Activated T-cell treated with anti-CD3 and anti-CD28 coated beads, Interleukin-2, amount 50 U/mL, for 24 hours (primary cell): ENCODE data around the gene RTP3.
"Not testable (repeated sequence)": the region's sequence is repeated elsewhere in the genome, so short reads cannot be mapped to it uniquely, and the experiment has no call there.

Experiments
- DNase-seq: peaks from one replicate; pipeline ENCODE4 v3.0.0-alpha.2; 2020
- H3K27ac Mint-ChIP-seq: 2 replicates; pipeline ENCODE4 v1.8.0; 2020; ENCODE audit warnings: mild to moderate bottlenecking, mixed read lengths
- H3K27me3 Mint-ChIP-seq: 2 replicates; pipeline ENCODE4 v1.8.0; 2020; ENCODE audit warnings: mixed read lengths
- H3K36me3 Mint-ChIP-seq: 2 replicates; pipeline ENCODE4 v1.8.0; 2020; ENCODE audit warnings: low read depth, mixed read lengths
- H3K4me1 Mint-ChIP-seq: 2 replicates; pipeline ENCODE4 v1.8.0; 2020; ENCODE audit warnings: low read depth, mixed read lengths
- H3K4me3 Mint-ChIP-seq: 2 replicates; pipeline ENCODE4 v1.8.0; 2020; ENCODE audit warnings: mild to moderate bottlenecking, moderate library complexity, mixed read lengths
- H3K9me3 Mint-ChIP-seq: 2 replicates; pipeline ENCODE4 v1.8.0; 2020; ENCODE audit warnings: mixed read lengths

RTP3 gene

DNA sequence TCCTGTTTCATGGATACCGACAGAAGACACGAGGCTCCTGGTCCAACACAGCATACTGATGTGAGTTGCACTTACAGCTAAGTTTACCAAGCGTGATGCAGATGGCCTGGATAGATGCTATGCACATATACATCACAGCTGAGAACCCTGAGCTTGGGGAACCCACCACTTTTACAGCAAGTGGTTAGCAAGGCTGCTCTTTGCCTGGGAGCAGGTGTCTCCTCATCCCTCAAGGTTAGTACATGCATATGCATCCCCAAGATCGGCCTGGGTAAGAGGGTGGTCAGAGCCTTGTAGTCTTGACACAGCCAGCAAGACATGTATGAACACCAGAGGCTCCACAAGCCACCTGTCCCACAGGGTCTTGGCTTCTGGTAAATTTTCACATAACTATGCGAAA, 40.0 kb downstream of the RTP3 start:
- no peaks in the 10 kb centered on the region for H3K36me3 Mint-ChIP-seq
- H3K9me3 Mint-ChIP-seq = no peaks in the 10 kb centered on the region
- no peaks in the 10 kb centered on the region for H3K27me3 Mint-ChIP-seq
- H3K4me3 Mint-ChIP-seq = no peak overlapping the region
- H3K27ac Mint-ChIP-seq = no peak overlapping the region
- peaks cover 70% of the 10 kb centered on the region for H3K4me1 Mint-ChIP-seq
- DNase-seq = no peak

DNA sequence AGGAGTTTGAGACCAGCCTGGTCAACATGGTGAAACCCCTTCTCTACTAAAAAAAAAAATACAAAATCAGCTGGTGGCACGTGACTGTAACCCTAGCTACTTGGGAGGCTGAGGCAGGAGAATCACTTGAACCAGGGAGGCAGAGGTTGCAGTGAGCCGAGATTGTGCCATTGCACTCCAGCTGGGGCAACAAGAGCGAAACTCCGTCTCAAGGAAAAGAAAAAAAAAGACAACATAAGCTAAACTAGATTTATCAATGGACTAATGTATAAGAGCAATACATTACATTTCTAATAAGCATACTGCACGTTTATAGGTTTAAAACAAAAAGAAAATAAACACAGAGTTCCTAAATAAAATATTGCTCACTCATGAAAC, 40.6 kb downstream of the RTP3 start:
- H3K36me3 Mint-ChIP-seq, H3K27me3 Mint-ChIP-seq, DNase-seq, H3K9me3 Mint-ChIP-seq: not testable (repeated sequence)
- Mint-ChIP-seq H3K27ac (peak overlapping the region; percentile 82), H3K4me1 (peaks cover 70% of the 10 kb centered on the region), H3K4me3 (peak overlapping the region; percentile 69)

DNA sequence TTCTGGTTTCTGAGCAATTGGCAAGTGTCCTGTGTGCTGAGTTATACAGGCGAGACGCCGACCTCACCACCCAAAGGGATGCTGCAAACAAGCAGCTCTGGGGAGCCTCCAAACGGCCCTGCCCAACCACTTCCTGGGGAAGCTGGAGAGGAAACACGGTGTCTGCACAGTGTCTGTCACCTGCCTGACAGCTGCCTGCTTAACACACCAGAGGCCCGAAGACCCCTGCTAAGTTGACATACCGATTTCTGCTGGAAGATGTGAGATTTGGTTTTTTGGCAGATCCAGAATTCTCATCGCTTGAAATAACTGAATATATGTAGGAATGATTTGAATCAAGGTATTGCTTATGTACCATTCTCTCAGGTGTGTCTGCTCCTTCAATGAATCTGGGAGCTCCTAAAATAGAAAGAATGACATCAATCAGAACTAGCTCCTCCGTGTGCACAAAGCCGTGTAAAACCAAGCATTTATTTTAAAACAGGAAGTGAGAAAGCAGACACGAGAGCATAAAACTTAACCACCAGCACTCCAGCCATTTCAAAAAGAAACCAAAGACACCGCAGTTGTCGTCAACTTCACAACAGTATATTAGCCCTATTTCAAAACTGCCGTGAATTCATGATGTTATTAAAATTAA, 41.1 kb downstream of the RTP3 start:
- DNase-seq = peak; percentile 75
- Mint-ChIP-seq H3K9me3 (no peaks in the 10 kb centered on the region), H3K27me3 (no peaks in the 10 kb centered on the region), H3K27ac (peak overlapping the region; percentile 82), H3K36me3 (no peaks in the 10 kb centered on the region), H3K4me1 (peaks cover 70% of the 10 kb centered on the region), H3K4me3 (peak overlapping the region; percentile 69)

DNA sequence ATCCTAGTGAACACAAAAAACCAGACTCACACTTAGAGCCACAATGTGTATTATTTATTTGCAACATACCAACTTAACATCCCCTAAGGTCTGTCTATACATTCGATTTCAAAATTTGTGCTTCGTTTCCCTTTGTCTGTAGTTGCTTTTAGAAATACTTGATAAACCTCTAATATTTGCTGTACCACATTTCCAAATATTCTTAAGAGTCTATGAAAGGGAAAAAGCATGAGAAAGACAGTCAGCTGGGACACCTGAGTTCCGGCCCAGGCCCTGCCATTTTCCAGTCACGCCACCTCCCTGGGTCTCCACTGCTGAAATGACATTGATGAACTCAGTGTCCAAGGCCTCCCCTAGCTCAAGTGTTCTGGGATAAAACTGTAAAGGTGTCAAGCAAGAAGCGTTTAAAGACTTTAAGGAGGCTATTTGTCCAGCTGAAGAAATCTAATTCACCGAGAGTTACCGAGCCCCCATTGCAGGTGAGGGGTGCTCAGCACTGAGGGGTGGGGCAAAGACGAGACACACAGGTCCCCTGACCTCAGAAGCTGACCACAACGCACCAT, 41.7 kb downstream of the RTP3 start:
- H3K4me1 Mint-ChIP-seq = peaks cover 70% of the 10 kb centered on the region
- no peaks in the 10 kb centered on the region for H3K9me3 Mint-ChIP-seq
- H3K36me3 Mint-ChIP-seq = no peaks in the 10 kb centered on the region
- DNase-seq = no peak
- peak overlapping the region; percentile 69 for H3K4me3 Mint-ChIP-seq
- peak overlapping the region; percentile 82 for H3K27ac Mint-ChIP-seq
- no peaks in the 10 kb centered on the region for H3K27me3 Mint-ChIP-seq

DNA sequence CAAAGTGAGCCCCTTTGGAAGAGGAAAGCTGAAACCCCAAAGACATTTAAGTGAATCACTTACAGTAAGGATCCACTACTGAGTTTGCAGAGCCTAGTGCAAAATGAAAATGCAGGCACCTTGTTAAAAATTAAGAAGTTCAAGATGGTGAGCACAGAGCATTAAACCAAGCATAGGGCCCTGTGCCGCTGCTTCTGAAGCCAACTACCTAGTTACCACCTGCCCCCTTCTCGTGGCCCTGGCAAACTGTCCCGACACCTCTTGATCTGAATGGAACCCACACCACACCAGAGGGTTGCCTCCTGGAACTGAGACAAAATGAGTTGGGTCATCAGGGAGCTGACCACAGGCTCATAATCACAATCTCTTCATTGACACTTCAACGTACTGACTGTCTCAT, 42.8 kb downstream of the RTP3 start:
- Mint-ChIP-seq H3K36me3 (no peaks in the 10 kb centered on the region), H3K27ac (no peak overlapping the region), H3K27me3 (no peaks in the 10 kb centered on the region), H3K4me3 (no peak overlapping the region), H3K4me1 (peaks cover 74% of the 10 kb centered on the region), H3K9me3 (no peaks in the 10 kb centered on the region)
- no peak for DNase-seq

DNA sequence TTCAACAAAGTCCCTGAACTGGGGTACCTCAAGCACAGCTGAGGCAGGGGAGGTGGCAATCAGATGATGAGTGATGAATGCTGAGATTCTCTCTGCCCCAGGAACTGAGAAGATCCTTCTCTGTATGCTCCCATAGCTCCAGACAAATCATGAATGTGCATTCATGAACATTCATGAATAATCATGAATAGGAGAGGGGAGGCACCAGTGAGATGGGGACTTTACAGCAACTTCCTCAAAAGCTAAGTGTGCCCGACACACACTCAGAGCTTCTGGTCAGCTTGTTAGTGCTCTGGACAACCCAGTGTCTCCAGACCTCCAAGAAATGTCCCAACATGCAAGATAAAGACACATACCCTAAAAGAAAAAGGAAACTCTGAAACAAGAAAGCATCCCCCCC, 44.1 kb downstream of the RTP3 start:
- Mint-ChIP-seq H3K4me1 (peaks cover 73% of the 10 kb centered on the region), H3K27ac (no peak overlapping the region), H3K4me3 (no peak overlapping the region), H3K9me3 (no peaks in the 10 kb centered on the region), H3K27me3 (no peaks in the 10 kb centered on the region), H3K36me3 (no peaks in the 10 kb centered on the region)
- DNase-seq = no peak

DNA sequence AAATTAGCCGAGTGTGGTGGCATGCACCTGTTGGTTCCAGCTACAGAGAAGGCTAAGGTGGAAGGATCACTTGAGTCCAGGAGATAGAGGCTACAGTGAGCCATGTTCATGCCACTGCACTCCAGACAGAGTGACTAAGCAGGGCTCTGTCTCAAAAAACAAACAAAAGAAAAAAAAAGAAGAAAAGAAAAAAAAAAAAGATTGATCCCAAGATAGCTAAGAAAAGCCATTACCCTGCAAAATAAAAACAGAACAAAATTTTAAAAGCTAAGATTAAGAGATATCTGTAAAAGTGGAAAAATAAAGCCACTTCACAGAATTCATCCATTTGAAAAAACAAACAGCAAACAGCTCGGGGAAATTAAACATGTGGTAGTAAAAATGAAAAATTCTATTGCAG, 44.6 kb downstream of the RTP3 start:
- Mint-ChIP-seq H3K4me1 (peaks cover 70% of the 10 kb centered on the region), H3K27ac (no peak overlapping the region), H3K36me3 (no peaks in the 10 kb centered on the region), H3K4me3 (no peak overlapping the region), H3K27me3 (no peaks in the 10 kb centered on the region), H3K9me3 (no peaks in the 10 kb centered on the region)
- DNase-seq = no peak

DNA sequence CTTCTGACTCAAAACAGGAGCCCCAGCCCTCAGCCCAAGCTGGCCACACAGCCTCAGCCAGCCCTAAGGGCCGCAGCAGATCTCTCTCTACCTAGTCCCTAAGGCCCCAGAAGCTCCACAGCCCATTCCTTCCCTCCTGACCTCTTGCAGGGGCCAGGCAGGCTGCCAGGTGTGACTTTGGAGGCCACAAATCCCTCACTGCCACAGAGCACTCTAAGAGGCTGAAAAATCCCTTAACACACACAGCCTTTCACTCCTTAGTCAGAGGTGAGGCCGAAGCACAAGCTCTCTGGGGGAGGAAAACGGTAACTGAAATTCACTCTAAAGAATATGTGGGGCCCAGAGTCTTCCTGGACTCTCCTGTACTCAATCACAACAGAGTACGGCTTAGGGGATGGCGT, 45.0 kb downstream of the RTP3 start:
- DNase-seq = no peak
- no peak overlapping the region for H3K4me3 Mint-ChIP-seq
- H3K27ac Mint-ChIP-seq = no peak overlapping the region
- peaks cover 65% of the 10 kb centered on the region for H3K4me1 Mint-ChIP-seq
- H3K36me3 Mint-ChIP-seq = no peaks in the 10 kb centered on the region
- no peaks in the 10 kb centered on the region for H3K9me3 Mint-ChIP-seq
- no peaks in the 10 kb centered on the region for H3K27me3 Mint-ChIP-seq

DNA sequence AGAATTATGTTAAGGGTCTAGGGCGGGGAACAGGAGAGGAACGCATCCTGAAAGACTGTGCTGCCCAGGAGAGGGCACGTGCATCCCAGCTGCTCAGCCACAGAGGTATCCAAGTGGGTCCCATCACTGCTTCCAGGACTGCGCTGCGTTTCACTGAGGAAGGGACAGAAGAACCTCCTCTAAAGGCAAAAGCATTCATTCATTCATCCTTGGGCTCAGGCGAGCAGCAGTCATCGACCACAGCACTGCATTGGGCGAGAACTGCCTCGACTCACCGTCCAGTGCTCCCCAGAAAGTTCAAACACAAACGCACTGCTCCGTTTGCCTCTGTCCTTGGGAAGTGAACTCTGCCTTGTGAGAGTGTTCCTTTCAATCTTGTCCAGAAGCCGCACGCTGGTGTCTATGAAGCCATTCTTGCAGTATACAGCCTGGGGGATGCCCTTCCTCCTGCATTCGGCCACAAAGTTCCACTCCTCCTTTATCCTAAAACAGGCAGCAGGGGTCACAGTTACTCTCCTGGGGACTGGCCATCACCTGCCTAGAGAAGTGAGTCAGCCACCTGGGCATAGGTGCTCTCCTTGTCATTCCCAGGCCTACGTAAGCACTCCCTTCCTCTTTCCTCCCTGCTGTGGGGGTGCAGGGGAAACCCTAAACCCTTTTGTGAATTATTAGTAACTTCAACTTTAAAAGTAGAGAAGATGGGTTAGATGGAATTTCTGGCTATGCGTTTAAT, 47.2 kb downstream of the RTP3 start:
- peaks cover 51% of the 10 kb centered on the region for H3K4me1 Mint-ChIP-seq
- no peak overlapping the region for H3K4me3 Mint-ChIP-seq

DNA sequence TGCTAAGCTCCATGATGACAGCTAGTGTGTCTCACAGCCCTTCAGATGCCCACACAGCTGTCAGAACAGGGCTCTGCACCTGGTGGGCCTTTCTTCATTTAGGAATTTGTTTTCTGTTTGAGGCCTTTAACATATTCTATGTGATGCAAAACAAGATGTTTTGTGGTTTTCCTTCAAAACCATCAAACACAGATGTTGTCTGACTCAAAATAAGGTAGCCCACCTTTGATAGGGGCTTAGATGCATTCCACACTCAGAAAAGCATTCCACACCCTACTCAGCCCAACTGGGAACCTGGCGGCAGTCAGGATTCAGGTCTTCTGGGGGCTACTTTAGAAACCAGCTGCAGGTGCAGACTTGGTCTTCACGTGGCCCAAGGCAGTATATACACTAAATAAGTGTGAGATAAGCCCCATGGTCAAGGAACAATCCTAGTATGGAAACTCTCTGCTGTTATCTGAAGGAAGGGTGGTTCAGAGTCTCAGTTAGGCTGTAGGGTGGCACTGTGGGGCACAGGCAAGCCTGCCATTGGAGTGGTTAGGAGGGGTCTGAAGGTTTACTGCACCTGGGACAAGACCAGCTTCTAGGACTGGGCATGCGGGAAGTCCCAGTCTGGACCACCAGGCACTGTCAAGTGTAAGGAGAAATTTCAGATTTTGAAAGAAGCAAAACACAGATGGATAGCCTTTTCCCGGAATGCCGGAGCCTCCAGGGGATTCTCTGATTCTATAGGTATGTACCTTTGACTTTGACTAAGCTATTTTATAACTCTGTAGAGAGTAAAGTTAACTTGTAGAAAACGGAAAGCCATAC, 48.2 kb downstream of the RTP3 start:
- Mint-ChIP-seq H3K27me3 (no peaks in the 10 kb centered on the region), H3K4me3 (no peak overlapping the region), H3K36me3 (no peaks in the 10 kb centered on the region), H3K9me3 (no peaks in the 10 kb centered on the region), H3K4me1 (peaks cover 47% of the 10 kb centered on the region), H3K27ac (no peak overlapping the region)
- DNase-seq = no peak

More for the DNA sequence above, 47.2 kb downstream of the RTP3 start:
- Mint-ChIP-seq H3K9me3 (no peaks in the 10 kb centered on the region), H3K27me3 (no peaks in the 10 kb centered on the region), H3K36me3 (no peaks in the 10 kb centered on the region), H3K27ac (no peak overlapping the region)
- no peak for DNase-seq

DNA sequence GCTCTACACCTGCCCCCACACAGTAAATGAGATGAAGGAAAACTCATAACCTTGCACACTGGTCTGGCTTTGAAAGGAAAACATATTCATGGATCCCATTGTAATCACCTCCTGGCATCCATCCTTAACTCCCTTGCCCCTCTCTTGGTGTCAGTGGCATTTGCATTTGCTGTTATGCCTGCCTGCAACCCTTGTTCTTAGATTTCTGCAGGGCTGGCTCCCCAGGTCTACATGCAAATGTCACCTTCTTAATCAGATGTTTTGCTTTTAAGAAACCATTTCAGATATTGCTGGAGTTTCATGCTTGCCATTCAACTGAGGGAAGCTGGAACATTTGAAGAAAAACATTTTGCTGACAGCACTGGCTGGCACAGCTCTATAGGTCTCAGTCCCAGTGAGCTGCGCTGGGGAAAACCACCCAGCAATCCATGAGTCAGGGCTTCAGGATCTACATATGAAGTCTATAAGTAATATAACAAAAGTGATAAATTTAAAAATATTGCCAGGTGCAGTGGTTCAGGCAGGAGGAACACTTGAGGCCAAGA, 49.2 kb downstream of the RTP3 start:
- Mint-ChIP-seq H3K4me1 (peaks cover 39% of the 10 kb centered on the region), H3K27ac (no peak overlapping the region), H3K9me3 (no peaks in the 10 kb centered on the region), H3K4me3 (no peak overlapping the region), H3K36me3 (no peaks in the 10 kb centered on the region), H3K27me3 (no peaks in the 10 kb centered on the region)
- no peak for DNase-seq

DNA sequence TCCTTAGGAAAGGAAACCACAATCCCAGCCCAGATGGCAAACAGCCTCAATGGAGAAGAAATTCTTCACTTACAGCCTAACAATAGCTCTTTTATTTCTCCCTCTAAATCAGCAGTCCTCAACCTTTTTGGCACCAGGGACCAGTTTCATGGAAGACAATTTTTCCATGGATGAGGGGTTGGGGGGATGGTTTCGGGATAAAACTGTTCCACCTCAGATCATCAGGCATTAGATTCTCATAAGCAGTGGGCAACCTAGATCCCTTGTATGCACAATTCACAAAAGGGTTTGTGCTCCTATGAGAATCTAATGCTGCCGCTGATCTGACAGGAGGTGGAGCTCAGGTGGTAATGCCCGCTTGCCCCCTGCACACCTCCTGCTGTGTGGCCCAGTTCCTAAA, 50.8 kb downstream of the RTP3 start:
- H3K27me3 Mint-ChIP-seq, H3K36me3 Mint-ChIP-seq, H3K27ac Mint-ChIP-seq, H3K4me3 Mint-ChIP-seq, H3K9me3 Mint-ChIP-seq, DNase-seq: not testable (repeated sequence)
- peaks cover 28% of the 10 kb centered on the region for H3K4me1 Mint-ChIP-seq

DNA sequence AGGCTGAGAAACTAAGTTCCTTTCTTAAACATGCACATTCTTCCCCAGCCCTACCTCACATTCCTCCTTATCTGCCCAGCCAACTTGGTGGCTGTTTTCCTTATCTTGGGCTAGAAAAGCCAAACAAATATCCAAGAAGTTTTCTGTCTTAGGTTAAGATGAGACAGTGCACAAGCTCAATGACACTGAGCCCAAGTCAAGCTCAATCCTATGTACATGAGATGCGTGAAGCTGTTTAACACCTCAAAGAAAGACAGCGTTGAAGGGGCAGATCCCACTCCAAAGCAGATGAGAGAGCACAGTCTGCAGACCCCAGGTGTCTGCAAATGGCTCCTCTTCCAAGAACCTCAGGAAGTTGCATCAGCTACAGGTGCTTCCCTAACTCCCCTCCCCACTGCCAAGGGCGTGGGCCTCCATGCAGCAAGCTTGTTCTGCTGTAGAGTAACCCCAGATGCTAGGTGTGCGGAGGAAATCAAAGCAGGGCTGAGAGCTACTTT, 51.7 kb downstream of the RTP3 start:
- DNase-seq = no peak
- no peak overlapping the region for H3K27ac Mint-ChIP-seq
- no peak overlapping the region for H3K4me3 Mint-ChIP-seq
- no peaks in the 10 kb centered on the region for H3K36me3 Mint-ChIP-seq
- H3K9me3 Mint-ChIP-seq = no peaks in the 10 kb centered on the region
- no peaks in the 10 kb centered on the region for H3K27me3 Mint-ChIP-seq
- H3K4me1 Mint-ChIP-seq = peaks cover 28% of the 10 kb centered on the region

DNA sequence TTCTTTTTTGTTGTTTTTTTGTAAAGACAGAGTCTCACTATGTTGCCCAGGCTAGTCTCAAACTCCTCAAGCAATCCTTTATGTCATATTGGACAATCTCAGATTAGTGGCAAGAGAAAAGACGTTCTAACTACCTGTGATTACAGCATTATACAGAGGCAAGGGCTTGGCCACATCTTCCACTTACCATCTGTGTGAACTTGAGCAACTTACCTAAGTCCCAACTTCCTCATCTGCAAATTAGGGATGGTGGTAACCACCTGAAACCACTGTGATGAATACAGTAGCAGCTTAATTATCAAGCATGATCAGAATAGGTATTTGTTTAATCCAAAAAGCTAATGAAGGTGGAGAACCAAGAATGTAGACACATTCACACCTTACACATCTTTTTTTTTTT, 52.2 kb downstream of the RTP3 start:
- DNase-seq = no peak
- no peaks in the 10 kb centered on the region for H3K36me3 Mint-ChIP-seq
- H3K4me3 Mint-ChIP-seq = no peak overlapping the region
- peaks cover 28% of the 10 kb centered on the region for H3K4me1 Mint-ChIP-seq
- no peaks in the 10 kb centered on the region for H3K9me3 Mint-ChIP-seq
- no peak overlapping the region for H3K27ac Mint-ChIP-seq
- no peaks in the 10 kb centered on the region for H3K27me3 Mint-ChIP-seq
